Measurements from ENCODE around the gene TMEM240. TPM values are rescaled to one million over a fixed set of nuclear protein-coding genes. Genes with fewer than 3 reads are reported as not detected.
"Not testable (repeated sequence)": the region's sequence is repeated elsewhere in the genome, so short reads cannot be mapped to it uniquely, and the experiment has no call there.

TMEM240 gene
- total RNA-seq, 4 donors from 2014 or later, result 4.0 to 27.3 (median 5.1) TPM; not detected in 1

GRCh38 chr1:1507305-1507704 lies 33.1 kb downstream of the TMEM240 start:
- WGBS, 2 donors, result 88 to 95% methylated on average over 4 of the region's 4 CpGs
- TF ChIP-seq EP300 (IDR thresholded peaks at IDR 0.05) (no peak), CTCF (IDR thresholded peaks at IDR 0.05) (no peak), POLR2A (IDR thresholded peaks at IDR 0.05) (no peak)
- no peaks in the 10 kb centered on the region for H3K36me3 ChIP-seq
- no peak overlapping the region for H3K4me3 ChIP-seq
- H3K9me3 ChIP-seq, result no peaks in the 10 kb centered on the region
- peaks cover 0 to 27% (median 3%) of the 10 kb centered on the region in 4 donors for H3K4me1 ChIP-seq
- DNase-seq (ENCODE audit: low spot score in 2 of 2), result no peak
- no peaks in the 10 kb centered on the region for H3K27me3 ChIP-seq
- no peak overlapping the region for H3K27ac ChIP-seq

GRCh38 chr1:1505801-1506200 lies 34.6 kb downstream of the TMEM240 start:
- H3K9me3 ChIP-seq; DNase-seq (ENCODE audit: low spot score in 2 of 2); H3K27me3 ChIP-seq; H3K36me3 ChIP-seq; H3K4me3 ChIP-seq: not testable (repeated sequence)
- Histone ChIP-seq H3K4me1 (peaks cover 0 to 21% (median under 1%) of the 10 kb centered on the region in 4 donors), H3K27ac (peak overlapping the region in 3 of 4 donors; percentile 72 to 79 (median 74))
- 84 to 88% methylated on average over 5 of the region's 5 CpGs for WGBS, 2 donors

- Histone ChIP-seq H3K27ac (peak overlapping the region; percentile 13 to 79 (median 73)), H3K4me1 (peaks cover 0 to 16% (median 0%) of the 10 kb centered on the region in 4 donors), H3K4me3 (peak overlapping the region in 2 of 4 donors; percentile 19 to 21)
- peak; percentile 23 to 30 for DNase-seq (ENCODE audit: low spot score in 2 of 2)
- peak in 3 of 5 experiments; percentile 20 to 36 (median 30) for TF ChIP-seq CTCF (IDR thresholded peaks at IDR 0.05)
- not testable (repeated sequence) for H3K27me3 ChIP-seq, H3K9me3 ChIP-seq, H3K36me3 ChIP-seq
- WGBS, 2 donors, result 13 to 16% methylated on average over 10 to 11 of the region's 22 CpGs
Measured at GRCh38 chr1:1505366-1505798, 35.0 kb downstream of the TMEM240 start.

GRCh38 chr1:1504777-1505365 lies 35.6 kb downstream of the TMEM240 start:
- Histone ChIP-seq H3K4me1 (peaks cover 0 to 14% (median 0%) of the 10 kb centered on the region in 4 donors), H3K4me3 (peak overlapping the region in 2 of 4 donors; percentile 19 to 21), H3K27ac (peak overlapping the region; percentile 13 to 79 (median 73))
- WGBS, 2 donors, result 50 to 54% methylated on average over 16 of the region's 16 CpGs
- DNase-seq (ENCODE audit: low spot score in 2 of 2), result peak; percentile 45 to 66
- TF ChIP-seq CTCF (IDR thresholded peaks at IDR 0.05), result peak; percentile 48 to 74 (median 67)
- H3K9me3 ChIP-seq, H3K36me3 ChIP-seq, H3K27me3 ChIP-seq: not testable (repeated sequence)

- WGBS, 2 donors, result 88 to 91% methylated on average over 16 to 18 of the region's 18 CpGs
- not testable (repeated sequence) for H3K27me3 ChIP-seq; H3K4me1 ChIP-seq; H3K4me3 ChIP-seq; H3K27ac ChIP-seq; DNase-seq (ENCODE audit: low spot score in 2 of 2)
- peaks cover 0 to 59% (median 9%) of the 10 kb centered on the region in 3 donors for H3K36me3 ChIP-seq
- H3K9me3 ChIP-seq, result peaks cover 0 to 29% (median 2%) of the 10 kb centered on the region in 4 donors
Measured at GRCh38 chr1:1495461-1495975, 44.9 kb downstream of the TMEM240 start.

- WGBS, 2 donors, result 97% methylated on average over 22 of the region's 22 CpGs
- not testable (repeated sequence) for H3K27ac ChIP-seq; DNase-seq (ENCODE audit: low spot score in 2 of 2); H3K27me3 ChIP-seq; H3K4me1 ChIP-seq; H3K4me3 ChIP-seq
- H3K36me3 ChIP-seq, result peaks cover 0 to 71% (median 17%) of the 10 kb centered on the region in 3 donors
- peaks cover 0 to 29% (median 2%) of the 10 kb centered on the region in 4 donors for H3K9me3 ChIP-seq
Measured at GRCh38 chr1:1494311-1494710, 46.1 kb downstream of the TMEM240 start.

All from tibial nerve (tissue), 4 donors.